ENCODE results near the gene JUNB. TPM values are rescaled to one million over a fixed set of nuclear protein-coding genes. Genes with fewer than 3 reads are reported as not detected.
A peak's percentile ranks its signal among the peaks of the same experiment; 100 is the strongest.

The JUNB gene
- 100 to 1,000 TPM; 193 to 418 TPM for total RNA-seq
- long read RNA-seq, donor 1, transcript JUNB-201 (1 exons, 1,820 nt): major isoform, 193 of 193 reads
- long read RNA-seq, donor 1, partial matches to known transcripts: 0 of 193 reads
- long read RNA-seq, donor 1, other reads (novel, unspliced or antisense): 0 of 193 reads
- long read RNA-seq, donor 2, transcript JUNB-201 (1 exons, 1,820 nt): major isoform, 2,418 of 2,420 reads
- long read RNA-seq, donor 2, partial matches to known transcripts: 0 of 2,420 reads
- long read RNA-seq, donor 2, other reads (novel, unspliced or antisense): 2 of 2,420 reads

DNA sequence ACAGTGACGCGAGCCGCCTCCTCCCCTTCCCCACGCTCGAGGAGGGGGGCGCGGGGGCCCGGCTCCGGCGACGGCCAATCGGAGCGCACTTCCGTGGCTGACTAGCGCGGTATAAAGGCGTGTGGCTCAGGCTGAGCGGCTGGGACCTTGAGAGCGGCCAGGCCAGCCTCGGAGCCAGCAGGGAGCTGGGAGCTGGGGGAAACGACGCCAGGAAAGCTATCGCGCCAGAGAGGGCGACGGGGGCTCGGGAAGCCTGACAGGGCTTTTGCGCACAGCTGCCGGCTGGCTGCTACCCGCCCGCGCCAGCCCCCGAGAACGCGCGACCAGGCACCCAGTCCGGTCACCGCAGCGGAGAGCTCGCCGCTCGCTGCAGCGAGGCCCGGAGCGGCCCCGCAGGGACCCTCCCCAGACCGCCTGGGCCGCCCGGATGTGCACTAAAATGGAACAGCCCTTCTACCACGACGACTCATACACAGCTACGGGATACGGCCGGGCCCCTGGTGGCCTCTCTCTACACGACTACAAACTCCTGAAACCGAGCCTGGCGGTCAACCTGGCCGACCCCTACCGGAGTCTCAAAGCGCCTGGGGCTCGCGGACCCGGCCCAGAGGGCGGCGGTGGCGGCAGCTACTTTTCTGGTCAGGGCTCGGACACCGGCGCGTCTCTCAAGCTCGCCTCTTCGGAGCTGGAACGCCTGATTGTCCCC lies at the start of gene JUNB:
JUNB (plus strand) TSS at position 142 of the 706 bp plus-strand sequence; CDS start at position 428, 286 bp downstream.
- DNase-seq (ENCODE audit: low spot score): peak; percentile 99
- intact Hi-C loops (cut with DNase I): loop anchor here in 1 of 2 donors (5.0 kb wide), 1 partner anchor 231 kb away; no protein-coding TSS in a partner anchor

DNA sequence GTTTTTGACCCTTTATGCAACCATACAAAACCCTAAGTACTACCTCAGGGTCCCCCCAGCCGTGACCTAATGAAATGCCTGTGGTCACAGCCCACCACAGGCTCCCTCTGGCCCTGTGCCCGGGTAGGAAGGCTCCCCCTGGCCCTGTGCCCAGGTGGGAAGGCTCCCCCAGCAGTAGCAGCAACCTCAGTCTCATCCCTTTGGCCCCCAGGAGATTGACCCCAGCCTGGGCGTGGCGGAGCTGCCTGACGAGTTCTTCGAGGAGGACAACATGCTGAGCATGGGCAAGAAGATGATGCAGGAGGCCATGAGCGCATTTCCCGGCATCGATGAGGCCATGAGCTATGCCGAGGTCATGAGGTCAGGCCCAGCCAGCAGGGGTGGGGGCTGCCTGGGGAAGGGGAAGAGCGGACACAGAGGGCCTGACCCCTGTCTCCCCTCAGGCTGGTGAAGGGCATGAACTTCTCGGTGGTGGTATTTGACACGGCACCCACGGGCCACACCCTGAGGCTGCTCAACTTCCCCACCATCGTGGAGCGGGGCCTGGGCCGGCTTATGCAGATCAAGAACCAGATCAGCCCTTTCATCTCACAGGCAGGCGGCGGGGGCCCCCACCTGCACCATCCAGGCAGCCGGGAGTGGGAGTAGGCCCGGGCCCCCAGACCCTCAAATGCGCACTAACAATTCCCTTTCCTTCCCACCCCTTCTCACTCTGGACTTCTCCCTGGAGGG lies 46.0 kb upstream of the JUNB start:
- no peak for DNase-seq (ENCODE audit: low spot score)
- intact Hi-C loops (cut with DNase I): no loop called here

DNA sequence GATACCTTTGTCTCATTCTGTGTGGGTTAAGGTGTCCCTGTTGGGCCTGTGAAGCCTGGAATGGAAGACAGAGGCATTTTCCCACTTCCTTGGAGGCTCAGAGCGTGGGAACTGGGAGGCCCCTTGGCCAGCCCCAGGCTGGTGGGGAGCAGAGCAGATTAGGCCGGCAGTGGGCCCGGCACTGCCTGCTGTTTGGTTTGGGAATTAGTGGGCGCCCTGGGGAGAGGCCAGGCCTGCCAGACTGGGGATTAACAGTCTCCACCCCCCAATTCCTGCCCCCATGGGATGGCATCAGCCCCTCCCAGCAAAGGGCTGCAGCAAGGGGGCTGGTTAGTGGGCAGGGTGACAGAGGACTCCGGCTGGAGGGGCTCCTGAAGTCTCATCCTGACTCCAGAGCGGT lies 42.8 kb upstream of the JUNB start:
- DNase-seq (ENCODE audit: low spot score): no peak
- intact Hi-C loops (cut with DNase I): no loop called here

DNA sequence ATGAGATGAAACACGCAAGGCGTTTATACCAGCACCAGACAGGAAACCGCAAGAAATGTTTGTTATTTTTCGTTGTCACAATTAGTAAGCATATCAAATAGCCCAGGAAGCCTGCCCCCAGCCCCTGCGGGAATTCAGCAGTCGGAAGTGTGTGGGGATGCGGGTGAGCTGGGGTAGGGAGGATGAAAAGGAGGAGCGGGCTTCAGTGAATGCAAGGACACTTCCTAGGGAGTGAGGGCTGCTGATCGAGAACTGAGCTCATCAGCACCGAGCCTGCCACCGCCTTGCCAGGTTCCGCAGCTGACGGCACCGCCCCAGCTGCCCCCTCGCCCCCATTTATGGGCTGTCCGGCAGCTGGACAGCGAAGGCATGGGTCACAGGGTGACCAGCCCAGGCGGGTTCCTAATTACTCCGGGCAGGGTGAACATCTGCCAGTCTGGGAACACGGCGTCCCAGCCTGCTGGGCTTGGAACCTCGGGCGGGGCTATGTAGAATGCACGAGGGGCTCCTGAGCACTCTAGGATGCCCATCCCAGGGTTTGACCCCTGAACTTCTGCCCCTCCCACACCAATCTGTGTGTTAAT lies 41.3 kb upstream of the JUNB start:
- DNase-seq (ENCODE audit: low spot score): no peak
- intact Hi-C loops (cut with DNase I): no loop called here

DNA sequence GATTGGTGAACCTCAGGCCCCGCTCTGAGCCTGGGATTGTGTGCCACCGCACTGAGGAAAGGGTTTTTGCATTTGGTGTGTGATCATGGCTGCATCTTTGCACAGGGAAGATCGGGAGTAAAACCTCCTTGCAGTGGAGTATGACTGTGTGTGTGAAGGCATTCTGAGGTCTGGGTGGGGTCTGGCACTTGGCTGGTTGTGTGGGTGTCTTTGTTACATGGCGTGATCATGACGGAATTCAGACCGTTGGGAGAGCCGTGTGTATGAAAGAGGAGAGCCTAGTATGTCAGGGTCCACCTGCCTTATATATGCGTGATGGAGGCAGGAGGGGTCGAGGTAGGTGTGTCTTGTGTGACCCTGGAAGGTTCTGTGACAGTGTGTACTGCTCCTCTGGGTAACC lies 40.4 kb upstream of the JUNB start:
- intact Hi-C loops (cut with DNase I): no loop called here
- DNase-seq (ENCODE audit: low spot score): no peak

GRCh38 chr19:12751635-12752034 lies 39.7 kb upstream of the JUNB start, which contains the start of gene BEST2:
BEST2 (plus strand) TSS chr19:12751791; CDS start chr19:12752593, 802 bp downstream.
- intact Hi-C loops (cut with DNase I): no loop called here
- DNase-seq (ENCODE audit: low spot score): no peak

DNA sequence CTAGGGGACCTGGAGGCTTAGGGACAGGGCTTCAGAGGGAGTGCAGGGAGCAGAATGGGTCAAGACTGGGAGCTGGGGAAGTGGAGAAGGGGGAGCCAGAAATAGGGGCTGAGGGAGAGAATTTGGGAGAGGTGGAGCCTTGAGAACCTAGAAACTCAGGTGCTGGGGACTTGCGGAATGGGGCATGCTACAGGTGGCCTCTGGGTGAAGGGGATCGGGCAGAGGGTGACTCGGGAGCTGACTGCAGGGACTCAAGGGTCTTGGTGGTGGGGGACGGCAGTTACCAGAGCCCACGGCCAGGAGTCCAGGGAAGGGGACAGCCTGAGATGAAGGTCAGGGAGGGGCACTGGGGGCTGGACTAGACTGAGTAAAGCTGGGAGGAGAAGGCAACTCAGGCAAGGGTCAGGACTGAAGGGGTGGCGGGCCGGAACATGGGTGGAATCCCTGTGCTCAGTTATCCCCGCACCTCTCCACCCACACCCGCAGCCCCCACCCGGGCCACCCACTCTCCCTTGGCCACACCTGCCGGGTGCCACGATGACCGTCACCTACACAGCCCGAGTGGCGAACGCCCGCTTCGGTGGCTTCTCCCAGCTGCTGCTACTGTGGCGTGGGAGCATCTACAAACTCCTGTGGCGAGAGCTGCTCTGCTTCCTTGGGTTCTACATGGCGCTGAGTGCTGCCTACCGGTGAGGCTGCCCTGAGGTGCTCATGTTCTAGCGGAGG lies 39.1 kb upstream of the JUNB start:
- DNase-seq (ENCODE audit: low spot score): no peak
- intact Hi-C loops (cut with DNase I): no loop called here

DNA sequence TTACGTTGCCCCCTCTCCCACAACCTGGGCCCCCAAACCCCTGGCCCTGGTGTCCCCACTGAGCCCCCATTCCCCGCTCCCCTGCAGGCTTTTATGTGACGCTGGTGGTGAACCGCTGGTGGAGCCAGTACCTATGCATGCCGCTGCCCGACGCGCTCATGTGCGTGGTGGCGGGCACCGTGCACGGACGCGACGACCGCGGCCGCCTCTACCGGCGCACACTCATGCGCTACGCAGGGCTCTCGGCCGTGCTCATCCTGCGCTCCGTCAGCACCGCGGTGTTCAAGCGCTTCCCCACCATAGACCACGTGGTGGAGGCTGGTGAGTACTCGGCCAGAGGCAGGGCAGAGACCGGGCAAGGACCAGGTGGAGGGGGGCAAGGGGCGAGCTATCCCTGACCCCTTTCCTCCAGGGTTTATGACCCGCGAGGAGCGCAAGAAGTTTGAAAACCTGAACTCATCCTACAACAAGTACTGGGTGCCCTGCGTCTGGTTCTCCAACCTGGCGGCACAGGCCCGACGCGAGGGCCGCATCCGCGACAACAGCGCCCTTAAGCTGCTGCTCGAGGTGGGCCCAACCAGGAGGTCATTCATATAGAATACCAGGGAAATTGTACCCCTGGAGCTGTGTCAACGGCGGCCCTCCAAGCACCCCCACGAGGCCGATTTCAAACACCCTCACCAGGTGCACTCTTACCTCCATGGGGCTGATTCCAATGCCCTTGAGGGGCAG lies 36.7 kb upstream of the JUNB start:
- intact Hi-C loops (cut with DNase I): no loop called here
- DNase-seq (ENCODE audit: low spot score): no peak

DNA sequence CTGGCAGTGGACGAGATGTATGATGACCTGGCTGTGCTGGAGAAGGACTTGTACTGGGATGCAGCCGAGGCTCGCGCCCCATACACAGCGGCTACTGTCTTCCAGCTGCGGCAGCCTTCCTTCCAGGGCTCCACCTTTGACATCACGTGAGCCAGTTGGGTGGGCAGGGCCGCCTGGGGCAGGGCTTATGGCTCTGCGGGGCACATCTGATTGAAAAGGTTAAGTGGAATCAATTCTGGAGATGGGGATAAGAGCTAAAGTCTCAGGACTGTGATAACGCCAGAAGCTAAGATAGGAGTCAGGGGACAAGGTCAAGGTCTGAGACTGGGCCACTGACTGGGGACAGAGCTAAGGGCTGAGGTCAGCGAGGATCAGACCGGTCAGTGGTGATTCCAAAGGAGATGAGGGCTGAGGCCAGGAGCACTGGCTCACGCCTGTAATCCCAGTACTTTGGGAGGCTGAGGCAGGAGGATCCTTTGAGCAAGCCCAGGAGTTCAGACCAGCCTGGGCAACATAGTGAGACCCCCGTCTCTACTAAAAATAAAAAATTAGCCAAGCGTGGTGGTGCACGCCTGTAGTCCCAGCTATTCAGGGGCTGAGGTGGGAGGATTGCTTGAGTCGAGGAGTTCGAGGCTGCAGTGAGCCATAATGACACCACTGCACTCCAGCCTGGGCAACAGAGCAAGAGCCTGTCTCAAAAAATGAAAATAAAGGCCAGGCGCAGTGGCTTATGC lies 35.0 kb upstream of the JUNB start:
- intact Hi-C loops (cut with DNase I): no loop called here

DNA sequence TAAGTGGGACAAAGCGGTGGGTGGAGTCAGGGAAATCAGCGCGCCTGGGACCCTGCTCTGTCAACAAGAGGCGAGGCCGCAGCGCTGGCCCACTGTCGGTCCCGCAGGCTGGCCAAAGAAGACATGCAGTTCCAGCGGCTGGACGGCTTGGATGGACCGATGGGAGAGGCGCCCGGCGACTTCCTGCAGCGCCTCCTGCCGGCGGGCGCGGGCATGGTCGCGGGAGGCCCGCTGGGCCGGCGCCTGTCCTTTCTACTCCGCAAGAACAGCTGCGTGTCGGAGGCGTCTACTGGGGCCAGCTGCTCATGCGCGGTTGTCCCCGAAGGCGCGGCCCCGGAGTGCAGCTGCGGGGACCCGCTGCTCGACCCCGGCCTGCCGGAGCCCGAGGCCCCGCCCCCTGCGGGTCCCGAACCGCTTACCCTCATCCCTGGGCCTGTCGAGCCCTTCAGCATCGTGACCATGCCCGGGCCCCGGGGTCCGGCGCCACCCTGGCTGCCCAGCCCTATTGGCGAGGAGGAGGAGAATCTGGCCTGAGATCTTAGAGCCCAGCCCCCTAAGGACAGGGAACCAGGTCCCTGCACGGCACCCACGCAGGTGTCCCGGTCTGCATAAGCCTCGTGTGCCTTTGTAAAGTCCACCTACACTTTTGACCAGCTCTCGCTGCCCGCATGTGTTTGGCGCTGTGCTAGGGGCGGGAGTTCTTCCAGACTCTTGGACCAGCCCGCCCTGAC lies 33.6 kb upstream of the JUNB start:
- peak; percentile 93 for DNase-seq (ENCODE audit: low spot score)
- intact Hi-C loops (cut with DNase I): no loop called here

More for the DNA sequence above, 35.0 kb upstream of the JUNB start:
- no peak for DNase-seq (ENCODE audit: low spot score)

DNA sequence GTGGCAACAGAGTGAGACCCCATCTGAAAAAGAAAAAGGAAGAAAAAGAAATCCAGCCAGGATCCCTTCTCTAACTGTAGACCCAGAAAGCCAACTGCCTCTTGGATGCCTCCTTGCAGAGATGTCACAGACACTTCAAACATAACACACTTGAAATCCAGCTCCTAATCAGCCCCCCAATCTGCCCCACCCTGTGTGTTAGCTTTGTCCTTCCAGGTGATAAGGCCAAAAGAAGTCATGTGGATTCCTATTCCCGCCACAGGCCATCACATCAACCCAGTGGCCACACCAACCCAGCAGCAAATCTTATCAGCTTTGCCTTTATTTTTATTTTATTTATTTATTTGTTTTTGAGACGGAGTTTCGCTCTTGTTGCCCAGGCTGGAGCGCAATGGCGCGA lies 31.6 kb upstream of the JUNB start:
- intact Hi-C loops (cut with DNase I): loop anchor here in 1 of 2 donors (5.0 kb wide), 2 partner anchors 38 to 88 kb away; no protein-coding TSS in a partner anchor

DNA sequence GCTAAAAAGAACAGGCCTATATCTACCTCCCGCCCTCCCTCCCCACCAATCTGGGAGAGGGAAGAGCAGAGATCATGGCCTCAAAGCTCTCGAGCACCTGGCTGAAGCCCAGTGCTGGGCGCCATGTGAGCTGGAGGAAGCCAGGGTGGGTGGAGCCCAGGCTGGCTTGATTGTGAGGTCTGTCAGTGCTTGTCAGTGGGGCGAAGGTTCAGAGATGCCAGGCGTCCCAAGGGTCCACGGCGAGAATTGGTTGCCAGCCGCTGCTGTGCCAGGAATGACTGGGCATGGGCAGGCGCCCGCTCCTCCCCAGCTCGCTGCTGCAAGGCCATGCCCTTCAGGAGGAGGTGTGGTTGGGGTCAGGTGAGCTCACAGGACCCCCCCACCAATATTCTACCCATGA lies 28.2 kb upstream of the JUNB start:
- intact Hi-C loops (cut with DNase I): loop anchor here in 1 of 2 donors (5.0 kb wide), 2 partner anchors 34 to 84 kb away; no protein-coding TSS in a partner anchor
- no peak for DNase-seq (ENCODE audit: low spot score)

More for the DNA sequence above, 31.6 kb upstream of the JUNB start:
- no peak for DNase-seq (ENCODE audit: low spot score)

DNA sequence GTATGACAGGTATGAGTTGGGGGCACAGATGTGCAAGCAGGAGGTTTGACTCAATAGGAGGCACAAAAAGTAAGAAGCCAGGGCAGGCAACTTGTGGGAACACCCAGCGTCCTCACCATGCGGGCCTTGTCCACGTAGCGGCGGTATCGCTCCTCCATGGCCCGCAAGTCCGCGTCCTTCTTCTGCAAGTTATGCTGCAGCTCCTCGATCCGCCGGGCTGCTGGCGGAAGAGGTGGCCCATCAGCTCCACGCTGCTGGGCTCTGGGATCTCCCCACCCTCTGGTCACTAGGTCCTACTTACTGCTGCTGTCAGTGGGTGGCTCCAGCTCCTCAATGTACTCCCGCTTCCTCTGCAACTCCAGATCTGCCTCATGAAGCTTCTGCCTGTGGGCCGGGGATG lies 26.6 kb upstream of the JUNB start:
- intact Hi-C loops (cut with DNase I): loop anchor here (5.0 kb wide), 3 partner anchors 33 to 83 kb away; partner anchors contain the start of genes PRDX2 (in 1 of the 2) and THSD8 (in 1 of the 2)
- no peak for DNase-seq (ENCODE audit: low spot score)

- DNase-seq (ENCODE audit: low spot score): peak; percentile 96
- intact Hi-C loops (cut with DNase I): loop anchor here in 1 of 2 donors (5.0 kb wide), 2 partner anchors 36 to 81 kb away; partner anchors contain the start of genes PRDX2 and THSD8
Measured at GRCh38 chr19:12766051-12766521, 25.2 kb upstream of the JUNB start.

DNA sequence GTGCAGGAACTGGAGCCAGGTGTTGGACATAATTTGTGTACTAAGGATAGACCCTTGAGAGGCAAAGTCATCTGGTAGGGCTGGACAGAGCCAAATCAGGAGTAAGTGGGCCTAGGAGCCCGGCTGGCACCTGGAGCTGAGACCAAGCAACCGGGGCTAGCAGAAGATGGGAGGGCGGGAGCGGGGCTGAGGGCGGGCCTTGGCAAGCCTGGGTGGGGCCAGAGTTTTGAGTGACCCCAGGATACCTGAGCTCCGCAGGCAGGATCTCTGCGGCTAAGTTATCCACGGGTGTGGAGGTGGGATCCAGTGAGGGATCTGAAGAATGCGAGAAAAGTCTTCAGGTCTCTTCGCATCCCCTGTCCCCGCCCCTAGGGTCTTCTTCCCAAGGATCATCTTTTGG lies 24.1 kb upstream of the JUNB start:
- intact Hi-C loops (cut with DNase I): loop anchor here in 1 of 2 donors (5.0 kb wide), 2 partner anchors 35 to 80 kb away; partner anchors contain the start of genes PRDX2 and THSD8
- no peak for DNase-seq (ENCODE audit: low spot score)

DNA sequence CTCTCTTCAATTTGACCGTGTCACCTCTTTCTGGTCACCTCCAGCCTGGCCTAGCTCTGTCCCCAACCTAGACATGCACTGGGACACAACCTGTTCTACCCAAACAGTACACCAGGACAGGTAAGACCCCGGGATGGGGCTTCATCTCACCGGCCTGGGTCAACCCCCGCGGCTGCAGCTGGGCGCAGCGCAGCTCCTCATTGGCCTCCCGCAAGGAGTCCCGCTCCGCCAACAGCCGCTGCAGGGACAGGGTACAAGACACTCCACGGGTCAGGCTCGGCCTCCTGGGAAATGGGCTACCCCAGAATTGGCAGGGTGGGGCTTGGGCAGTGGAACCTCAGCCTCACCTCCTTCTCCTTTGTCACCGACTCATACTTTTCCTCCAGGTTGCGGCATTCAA lies 23.6 kb upstream of the JUNB start:
- DNase-seq (ENCODE audit: low spot score): no peak
- intact Hi-C loops (cut with DNase I): loop anchor here in 1 of 2 donors (5.0 kb wide), 2 partner anchors 35 to 80 kb away; partner anchors contain the start of genes PRDX2 and THSD8

All from posterior vena cava (tissue), 2 donors.